Liver (tissue), 9 donors: ENCODE data around the gene EFCC1. TPM values are rescaled to one million over a fixed set of nuclear protein-coding genes. Genes with fewer than 3 reads are reported as not detected.
A peak's percentile ranks its signal among the peaks of the same experiment; 100 is the strongest.

Experiments used
- DNase-seq: peaks from one replicate; pipeline ENCODE4 v3.0.0-alpha.2; 2017; ENCODE audit warnings: low spot score
- H3K27ac ChIP-seq, 2 donors: one replicate each; pipeline ENCODE4 v1.7.0; 2013; ENCODE audit warnings: inconsistent platforms in 2 of 2, low read length in 2 of 2, control low read depth in 1 of 2, low read depth in 1 of 2, mild to moderate bottlenecking in 1 of 2
- H3K27me3 ChIP-seq, 4 donors: one replicate each; pipeline versions ENCODE4 v1.6.1 to v1.7.0; 2013; ENCODE audit warnings: low read length in 3 of 4, inconsistent platforms in 1 of 4, mild to moderate bottlenecking in 1 of 4, moderate library complexity in 1 of 4; ENCODE audit not compliant: control insufficient read depth in 4 of 4, insufficient read depth in 4 of 4
- H3K36me3 ChIP-seq, 4 donors: one replicate each; pipeline versions ENCODE4 v1.6.1 to v1.7.0; 2013; ENCODE audit warnings: low read length in 3 of 4, mild to moderate bottlenecking in 3 of 4, low read depth in 1 of 4, moderate library complexity in 1 of 4; ENCODE audit not compliant: control insufficient read depth in 4 of 4, insufficient read depth in 3 of 4
- H3K4me1 ChIP-seq, 4 donors: one replicate each; pipeline versions ENCODE4 v1.6.1 to v1.7.0; 2013; ENCODE audit warnings: low read length in 3 of 4, mild to moderate bottlenecking in 3 of 4, moderate library complexity in 1 of 4; ENCODE audit not compliant: control insufficient read depth in 4 of 4, insufficient read depth in 4 of 4
- H3K4me3 ChIP-seq, 3 donors: one replicate each; pipeline versions ENCODE4 v1.6.1 to v1.7.0; 2013; ENCODE audit warnings: low read length in 3 of 3, control low read depth in 1 of 3, low read depth in 1 of 3, mild to moderate bottlenecking in 1 of 3
- H3K9ac ChIP-seq, 2 donors: one replicate each; pipeline ENCODE4 v1.7.0; 2013; ENCODE audit warnings: low read length in 2 of 2, mild to moderate bottlenecking in 2 of 2, moderate library complexity in 2 of 2, control low read depth in 1 of 2, low read depth in 1 of 2
- H3K9me3 ChIP-seq, 4 donors: one replicate each; pipeline versions ENCODE4 v1.6.1 to v1.7.0; 2013; ENCODE audit warnings: low read length in 3 of 4; ENCODE audit not compliant: control insufficient read depth in 4 of 4
- ATF3 ChIP-seq: IDR thresholded peaks from 2 replicates; pipeline ENCODE4 v1.6.1; 2016; ENCODE audit warnings: antibody characterized with exemption
- CTCF ChIP-seq: fragments of 150-350 bp; IDR thresholded peaks from 2 replicates; pipeline ENCODE4 v1.5.1; 2017; ENCODE audit warnings: improper control_type of control experiment, low read depth, low read length; ENCODE audit not compliant: missing input control
- EGR1 ChIP-seq, 2 donors: IDR thresholded peaks; 2 replicates each; pipeline ENCODE4 v1.6.1; 2016 to 2018; ENCODE audit warnings: antibody characterized with exemption in 2 of 2, low read depth in 2 of 2
- FOXA1 ChIP-seq: IDR thresholded peaks from 2 replicates; pipeline ENCODE4 v1.6.1; 2016; ENCODE audit warnings: antibody characterized with exemption
- FOXA2 ChIP-seq: IDR thresholded peaks from 2 replicates; pipeline ENCODE4 v1.6.1; 2016; ENCODE audit warnings: antibody characterized with exemption
- GABPA ChIP-seq, 2 donors: IDR thresholded peaks in 1 of 2; conservative IDR thresholded peaks in 1 of 2; 2 replicates each; pipeline ENCODE4 v1.6.1; 2016; ENCODE audit warnings: antibody characterized with exemption in 2 of 2, mild to moderate bottlenecking in 1 of 2, moderate library complexity in 1 of 2
- HNF4A ChIP-seq, 2 donors: conservative IDR thresholded peaks; 2 replicates each; pipeline ENCODE4 v1.6.1; 2016; ENCODE audit warnings: antibody characterized with exemption in 2 of 2, mild to moderate bottlenecking in 2 of 2
- HNF4G ChIP-seq: IDR thresholded peaks from 2 replicates; pipeline ENCODE4 v1.6.1; 2016; ENCODE audit warnings: antibody characterized with exemption
- JUND ChIP-seq, 2 donors: IDR thresholded peaks; 2 replicates each; pipeline ENCODE4 v1.6.1; 2016; ENCODE audit warnings: antibody characterized with exemption in 2 of 2
- MAX ChIP-seq: IDR thresholded peaks from 2 replicates; pipeline ENCODE4 v1.6.1; 2016; ENCODE audit warnings: antibody characterized with exemption
- NR2F2 ChIP-seq: IDR thresholded peaks from 2 replicates; pipeline ENCODE4 v1.6.1; 2016; ENCODE audit warnings: antibody characterized with exemption
- RAD21 ChIP-seq, 2 donors: IDR thresholded peaks; 2 replicates each; pipeline ENCODE4 v1.6.1; 2016; ENCODE audit warnings: antibody characterized with exemption in 2 of 2, mild to moderate bottlenecking in 2 of 2
- REST ChIP-seq: IDR thresholded peaks from 2 replicates; pipeline ENCODE4 v1.6.1; 2016; ENCODE audit warnings: antibody characterized with exemption, mild to moderate bottlenecking
- RXRA ChIP-seq, 2 donors: IDR thresholded peaks; 2 replicates each; pipeline ENCODE4 v1.6.1; 2017 to 2018; ENCODE audit warnings: antibody characterized with exemption in 2 of 2, mild to moderate bottlenecking in 1 of 2
- SP1 ChIP-seq: IDR thresholded peaks from 2 replicates; pipeline ENCODE4 v1.6.1; 2018; ENCODE audit warnings: antibody characterized with exemption, mild to moderate bottlenecking
- TAF1 ChIP-seq: conservative IDR thresholded peaks from 2 replicates; pipeline ENCODE4 v1.6.1; 2016; ENCODE audit warnings: antibody characterized with exemption, mild to moderate bottlenecking
- YY1 ChIP-seq: IDR thresholded peaks from 2 replicates; pipeline ENCODE4 v1.6.1; 2016; ENCODE audit warnings: antibody characterized with exemption, mild to moderate bottlenecking
- ZBTB33 ChIP-seq: IDR thresholded peaks from 2 replicates; pipeline ENCODE4 v1.6.1; 2016; ENCODE audit warnings: antibody characterized with exemption
- WGBS: extraction: QIAGEN DNeasy Blood & Tissue Kit; methylation state at CpG from one replicate; pipeline ENCODE4 v1.1.7; 2013; 5-methylcytosine and 5-hydroxymethylcytosine counted together
- polyA plus RNA-seq, 2 donors: library from polyadenylated mRNA; stranded (reverse) in 1 of 2; unstranded in 1 of 2; fragments of 200-250 nt in 1 of 2; fragments of >200 nt in 1 of 2; fragmentation: Nextera tagmentation in 1 of 2; extraction: Ambion mirVana in 1 of 2; gene quantifications; one replicate each; pipeline versions ENCODE4 v1.2.1 to v1.2.3, GENCODE V29; 2013 to 2015
- total RNA-seq, 2 donors: library from RNA; depleted of rRNA; stranded (reverse); fragments of >200 nt; gene quantifications; one replicate each; pipeline ENCODE4 v1.2.3, GENCODE V29; 2014
- donor health status: healthy.
- donor health status: healthy.
- donor health status: healthy.
- donor health status: healthy.
- donor health status: healthy.

The EFCC1 gene
- total and polyA plus RNA-seq, 4 donors = 0.08 to 1.0 (median 0.24) TPM

- Histone ChIP-seq H3K4me1 (peaks cover 6 to 18% (median 16%) of the 10 kb centered on the region in 4 donors), H3K9me3 (no peaks in the 10 kb centered on the region), H3K27me3 (no peaks in the 10 kb centered on the region), H3K4me3 (no peak overlapping the region), H3K27ac (peak overlapping the region; percentile 58 to 61), H3K9ac (no peak overlapping the region), H3K36me3 (no peaks in the 10 kb centered on the region)
- peak; percentile 69 for DNase-seq
- TF ChIP-seq ZBTB33 (no peak), FOXA1 (no peak), JUND (IDR thresholded peaks at IDR 0.05) (no peak), MAX (no peak), EGR1 (IDR thresholded peaks at IDR 0.05; ENCODE audit: low read depth in 2 of 2) (no peak), ATF3 (no peak), HNF4A (conservative IDR thresholded peaks at IDR 0.05) (peak in 1 of 2 donors; percentile 35), CTCF (no peak), HNF4G (no peak), RXRA (IDR thresholded peaks at IDR 0.05) (peak; percentile 37), TAF1 (no peak), GABPA (IDR thresholded peaks at IDR 0.05 in 1 of 2, conservative IDR thresholded peaks at IDR 0.05 in 1 of 2) (no peak), FOXA2 (no peak), RAD21 (IDR thresholded peaks at IDR 0.05) (peak in 1 of 2 donors; percentile 24), SP1 (peak; percentile 14), NR2F2 (no peak), REST (no peak), YY1 (no peak)
- WGBS = 29% methylated on average over 6 of the region's 6 CpGs
Measured at GRCh38 chr3:129052675-129053074, 51.6 kb downstream of the EFCC1 start.
